GM12872 (cell line): ENCODE measurements around the gene EYS.

Experiments
- TF ChIP-seq, protein P1 (sequence below): IDR thresholded peaks from 3 replicates; pipeline ENCODE4 v1.5.1; 2011; ENCODE audit warnings: low read depth, mild to moderate bottlenecking, low read length, moderate library complexity; ENCODE audit not compliant: insufficient read depth

The EYS gene

GRCh38 chr6:64712606-64713005, 994.4 kb downstream of the EYS start:
- TF ChIP-seq, protein P1, sequence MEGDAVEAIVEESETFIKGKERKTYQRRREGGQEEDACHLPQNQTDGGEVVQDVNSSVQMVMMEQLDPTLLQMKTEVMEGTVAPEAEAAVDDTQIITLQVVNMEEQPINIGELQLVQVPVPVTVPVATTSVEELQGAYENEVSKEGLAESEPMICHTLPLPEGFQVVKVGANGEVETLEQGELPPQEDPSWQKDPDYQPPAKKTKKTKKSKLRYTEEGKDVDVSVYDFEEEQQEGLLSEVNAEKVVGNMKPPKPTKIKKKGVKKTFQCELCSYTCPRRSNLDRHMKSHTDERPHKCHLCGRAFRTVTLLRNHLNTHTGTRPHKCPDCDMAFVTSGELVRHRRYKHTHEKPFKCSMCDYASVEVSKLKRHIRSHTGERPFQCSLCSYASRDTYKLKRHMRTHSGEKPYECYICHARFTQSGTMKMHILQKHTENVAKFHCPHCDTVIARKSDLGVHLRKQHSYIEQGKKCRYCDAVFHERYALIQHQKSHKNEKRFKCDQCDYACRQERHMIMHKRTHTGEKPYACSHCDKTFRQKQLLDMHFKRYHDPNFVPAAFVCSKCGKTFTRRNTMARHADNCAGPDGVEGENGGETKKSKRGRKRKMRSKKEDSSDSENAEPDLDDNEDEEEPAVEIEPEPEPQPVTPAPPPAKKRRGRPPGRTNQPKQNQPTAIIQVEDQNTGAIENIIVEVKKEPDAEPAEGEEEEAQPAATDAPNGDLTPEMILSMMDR, result no peak

GRCh38 chr6:64703922-64704321, 1003.1 kb downstream of the EYS start:
- TF ChIP-seq, protein P1, result no peak

DNA sequence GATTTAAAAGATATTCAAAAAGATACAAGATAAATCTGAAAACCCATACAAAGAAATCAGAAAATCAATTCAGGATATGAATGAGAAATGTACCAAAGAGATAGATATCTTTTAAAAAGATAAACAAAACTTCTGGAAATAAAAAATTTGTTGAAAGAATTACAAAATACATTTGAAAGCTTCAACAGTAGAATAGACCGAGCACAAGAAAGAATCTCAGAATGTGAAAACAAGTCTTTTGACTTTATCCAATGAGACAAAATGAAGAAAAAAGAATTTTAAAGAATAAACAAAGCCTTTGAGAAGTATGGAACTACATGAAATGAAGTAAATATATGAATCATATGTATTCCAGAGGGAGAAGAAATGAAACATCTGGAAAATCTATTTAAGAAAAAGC, 1011.0 kb downstream of the EYS start:
- TF ChIP-seq, protein P1, result no peak

- TF ChIP-seq, protein P1, result no peak
Observed at GRCh38 chr6:64694356-64694755, 1012.7 kb downstream of the EYS start.

GRCh38 chr6:64691064-64691463, 1016.0 kb downstream of the EYS start:
- TF ChIP-seq, protein P1, result no peak

DNA sequence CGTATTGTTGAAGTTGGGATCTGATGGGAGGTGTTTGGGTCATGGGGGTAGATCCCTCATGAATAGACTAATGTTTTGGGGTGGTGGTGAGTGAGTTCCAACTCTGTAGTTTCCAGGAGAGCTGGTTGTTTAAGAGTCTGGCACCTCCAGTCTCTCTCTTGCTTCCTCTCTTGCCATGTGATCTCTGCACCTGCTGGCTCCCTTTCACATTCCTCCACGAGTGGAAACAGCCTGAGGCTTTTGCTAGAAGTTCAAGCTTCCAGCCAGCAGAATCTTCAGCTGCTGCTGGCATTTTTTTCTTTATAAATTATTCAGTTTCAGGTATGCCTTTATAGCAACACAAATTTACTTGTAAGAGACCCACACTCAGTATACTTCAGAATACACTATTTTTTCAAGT, 1021.6 kb downstream of the EYS start:
- TF ChIP-seq, protein P1, result no peak

GRCh38 chr6:64683682-64684081, 1023.3 kb downstream of the EYS start:
- TF ChIP-seq, protein P1, result no peak
